ENCODE measurements around the gene PARP9. TPM values are rescaled to one million over a fixed set of nuclear protein-coding genes. Genes with fewer than 3 reads are reported as not detected.
"Not testable (repeated sequence)": the region's sequence is repeated elsewhere in the genome, so short reads cannot be mapped to it uniquely, and the experiment has no call there.

The PARP9 gene
- total RNA-seq, 1 donor from 2014 or later: 70.8 TPM

DNA sequence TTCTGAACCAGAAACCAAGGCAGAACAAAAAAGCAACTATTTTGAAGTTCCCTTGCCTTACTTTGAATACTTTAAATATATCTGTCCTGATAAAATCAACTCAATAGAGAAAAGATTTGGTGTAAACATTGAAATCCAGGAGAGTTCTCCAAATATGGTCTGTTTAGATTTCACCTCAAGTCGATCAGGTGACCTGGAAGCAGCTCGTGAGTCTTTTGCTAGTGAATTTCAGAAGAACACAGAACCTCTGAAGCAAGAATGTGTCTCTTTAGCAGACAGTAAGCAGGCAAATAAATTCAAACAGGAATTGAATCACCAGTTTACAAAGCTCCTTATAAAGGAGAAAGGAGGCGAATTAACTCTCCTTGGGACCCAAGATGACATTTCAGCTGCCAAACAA lies 4.7 kb upstream of the PARP9 start:
- Histone ChIP-seq H3K4me3 (no peak overlapping the region), H3K36me3 (peaks cover 74% of the 10 kb centered on the region), H3K9me3 (no peaks in the 10 kb centered on the region), H3K27me3 (no peaks in the 10 kb centered on the region), H3K27ac (no peak overlapping the region), H3K4me1 (peaks cover 44% of the 10 kb centered on the region)
- DNase-seq: no peak
- ATAC-seq: no peak
- intact Hi-C loops (cut with DNase I): no loop called here
- TF ChIP-seq, protein P1, sequence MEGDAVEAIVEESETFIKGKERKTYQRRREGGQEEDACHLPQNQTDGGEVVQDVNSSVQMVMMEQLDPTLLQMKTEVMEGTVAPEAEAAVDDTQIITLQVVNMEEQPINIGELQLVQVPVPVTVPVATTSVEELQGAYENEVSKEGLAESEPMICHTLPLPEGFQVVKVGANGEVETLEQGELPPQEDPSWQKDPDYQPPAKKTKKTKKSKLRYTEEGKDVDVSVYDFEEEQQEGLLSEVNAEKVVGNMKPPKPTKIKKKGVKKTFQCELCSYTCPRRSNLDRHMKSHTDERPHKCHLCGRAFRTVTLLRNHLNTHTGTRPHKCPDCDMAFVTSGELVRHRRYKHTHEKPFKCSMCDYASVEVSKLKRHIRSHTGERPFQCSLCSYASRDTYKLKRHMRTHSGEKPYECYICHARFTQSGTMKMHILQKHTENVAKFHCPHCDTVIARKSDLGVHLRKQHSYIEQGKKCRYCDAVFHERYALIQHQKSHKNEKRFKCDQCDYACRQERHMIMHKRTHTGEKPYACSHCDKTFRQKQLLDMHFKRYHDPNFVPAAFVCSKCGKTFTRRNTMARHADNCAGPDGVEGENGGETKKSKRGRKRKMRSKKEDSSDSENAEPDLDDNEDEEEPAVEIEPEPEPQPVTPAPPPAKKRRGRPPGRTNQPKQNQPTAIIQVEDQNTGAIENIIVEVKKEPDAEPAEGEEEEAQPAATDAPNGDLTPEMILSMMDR (IDR thresholded peaks at IDR 0.05): no peak

DNA sequence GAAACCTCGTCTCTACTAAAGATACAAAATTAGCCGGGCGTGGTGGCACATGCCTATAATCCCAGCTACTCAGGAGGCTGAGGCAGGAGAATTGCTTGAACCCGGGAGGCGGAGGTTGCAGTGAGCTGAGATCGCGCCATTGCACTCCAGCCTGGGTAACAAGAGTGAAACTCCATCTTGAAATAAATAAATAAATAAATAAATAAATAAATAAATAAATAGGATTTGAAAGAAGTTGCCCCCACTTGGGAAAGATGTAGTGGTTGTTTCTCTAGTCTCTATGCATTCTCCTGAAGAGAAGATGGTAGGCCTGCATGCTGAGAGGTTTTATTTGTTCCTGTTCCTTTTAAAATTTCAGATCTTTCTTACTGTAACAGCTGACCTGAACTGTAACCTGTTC lies 4.0 kb upstream of the PARP9 start:
- Histone ChIP-seq H3K36me3 (peaks cover 69% of the 10 kb centered on the region), H3K4me1 (peaks cover 45% of the 10 kb centered on the region)
- H3K9me3 ChIP-seq; H3K27me3 ChIP-seq; ATAC-seq; intact Hi-C loops (cut with DNase I); DNase-seq; H3K27ac ChIP-seq; H3K4me3 ChIP-seq: not testable (repeated sequence)

DNA sequence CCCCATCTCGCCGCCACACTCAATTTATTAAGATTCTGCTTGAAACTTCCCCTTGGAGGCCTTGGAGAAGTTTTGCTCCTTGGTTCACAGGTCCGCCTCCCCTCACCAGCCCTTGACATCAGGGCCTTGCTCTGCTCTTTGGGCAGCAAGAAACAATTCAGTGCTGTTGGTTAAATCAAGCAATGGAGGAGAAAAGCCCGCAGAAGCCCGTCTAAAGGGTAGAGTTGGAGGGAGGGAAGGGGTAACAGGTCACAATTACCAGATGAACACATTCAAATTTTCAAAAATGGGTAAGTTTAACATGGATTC lies 429 bp downstream of the PARP9 start:
- H3K27me3 ChIP-seq: no peaks in the 10 kb centered on the region
- peak overlapping the region; percentile 86 for H3K4me3 ChIP-seq
- peak overlapping the region; percentile 98 for H3K27ac ChIP-seq
- H3K36me3 ChIP-seq: peaks cover 42% of the 10 kb centered on the region
- intact Hi-C loops (cut with DNase I): loop anchor here (5.0 kb wide), 1 partner anchor 114 kb away; no protein-coding TSS in a partner anchor
- H3K4me1 ChIP-seq: peaks cover 29% of the 10 kb centered on the region
- DNase-seq (no peak), ATAC-seq (peak; percentile 5)
- TF ChIP-seq, protein P1 (IDR thresholded peaks at IDR 0.05): no peak
- H3K9me3 ChIP-seq: no peaks in the 10 kb centered on the region

DNA sequence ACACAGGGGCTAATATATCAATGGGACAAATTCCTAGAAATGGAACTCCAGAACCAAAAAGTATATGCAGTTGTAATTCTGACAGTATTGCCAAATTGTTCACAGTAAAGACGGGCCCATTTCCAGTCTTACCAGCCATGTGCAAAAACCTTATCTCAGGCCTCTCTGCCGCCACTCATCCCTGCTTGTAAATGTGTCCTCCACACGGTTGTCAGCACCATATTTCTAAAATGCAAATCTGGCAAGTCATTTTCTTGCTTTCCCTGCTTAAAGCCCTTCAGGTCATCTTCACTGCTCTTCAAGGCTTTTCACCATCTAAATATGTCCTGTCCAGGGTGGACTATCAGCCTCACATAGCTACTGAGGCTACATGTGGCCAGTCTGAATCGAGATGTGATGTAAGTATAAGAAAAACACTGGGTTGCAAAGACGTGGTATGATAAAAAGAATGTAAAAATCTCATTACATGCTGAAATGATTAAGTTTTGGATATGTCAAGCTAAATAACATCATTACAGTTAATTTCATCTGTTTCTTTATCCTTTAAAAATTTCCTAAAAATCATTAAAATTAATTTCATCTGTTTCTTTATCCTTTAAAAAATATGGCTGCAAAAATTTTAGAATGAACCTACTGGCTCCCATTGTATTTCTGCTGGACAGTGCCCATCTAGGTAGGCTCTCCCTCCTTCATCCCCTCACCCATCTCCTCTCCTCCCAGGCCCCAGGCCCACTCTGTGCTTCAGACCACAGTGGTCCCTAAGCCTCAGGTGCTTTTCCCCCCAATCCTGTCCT lies 980 bp downstream of the PARP9 start:
- ATAC-seq (no peak), DNase-seq (no peak)
- TF ChIP-seq, protein P1 (IDR thresholded peaks at IDR 0.05): no peak
- H3K27me3 ChIP-seq: no peaks in the 10 kb centered on the region
- H3K4me1 ChIP-seq: peaks cover 24% of the 10 kb centered on the region
- peaks cover 43% of the 10 kb centered on the region for H3K36me3 ChIP-seq
- intact Hi-C loops (cut with DNase I): loop anchor here (5.0 kb wide), 1 partner anchor 114 kb away; no protein-coding TSS in a partner anchor
- peak overlapping the region; percentile 98 for H3K27ac ChIP-seq
- no peaks in the 10 kb centered on the region for H3K9me3 ChIP-seq
- peak overlapping the region; percentile 86 for H3K4me3 ChIP-seq

DNA sequence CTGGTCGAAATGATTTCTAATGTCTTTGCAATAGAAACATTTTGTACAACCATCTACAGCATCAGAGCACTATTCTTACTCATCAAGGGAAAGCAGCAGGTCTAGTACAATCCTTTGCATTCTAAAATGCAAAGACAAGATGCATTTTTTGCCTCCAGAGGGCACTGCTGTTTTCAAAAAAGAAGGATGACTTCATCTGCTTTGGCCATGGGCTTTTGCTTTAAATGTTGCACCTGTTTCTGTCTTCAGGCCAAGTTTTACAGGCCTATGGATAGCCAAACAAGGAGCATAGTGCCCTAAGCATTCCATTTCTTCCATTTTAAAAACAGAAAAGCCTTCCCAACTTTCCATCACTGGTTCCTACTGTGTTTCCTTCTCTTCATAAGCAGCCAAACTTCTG lies 3.4 kb downstream of the PARP9 start:
- intact Hi-C loops (cut with DNase I): loop anchor here (5.0 kb wide), 1 partner anchor 117 kb away; no protein-coding TSS in a partner anchor
- Histone ChIP-seq H3K4me1 (peaks cover 15% of the 10 kb centered on the region), H3K36me3 (peaks cover 43% of the 10 kb centered on the region), H3K27me3 (no peaks in the 10 kb centered on the region), H3K4me3 (no peak overlapping the region), H3K9me3 (no peaks in the 10 kb centered on the region), H3K27ac (no peak overlapping the region)
- no peak for DNase-seq
- TF ChIP-seq, protein P1 (IDR thresholded peaks at IDR 0.05): peak; percentile 63
- ATAC-seq: peak; percentile 35

DNA sequence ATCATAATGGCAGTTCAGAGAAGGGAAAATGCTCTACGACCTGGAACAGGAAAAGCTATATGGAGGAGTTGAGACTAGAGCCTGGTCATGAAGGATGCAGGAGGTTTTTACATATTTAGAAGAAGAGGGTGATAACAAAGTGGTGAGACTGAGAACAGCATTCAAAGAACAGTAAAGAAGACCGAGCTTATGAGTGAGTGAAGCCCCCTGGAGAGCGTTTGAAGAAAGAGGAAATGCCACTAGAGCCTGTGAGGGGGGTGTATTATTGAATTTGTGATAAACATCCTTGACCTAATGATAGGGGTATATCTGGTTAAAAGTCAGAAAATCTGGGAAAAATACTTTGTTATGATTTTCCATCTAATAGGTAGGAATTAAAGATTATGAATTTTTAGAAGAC lies 4.2 kb downstream of the PARP9 start:
- Histone ChIP-seq H3K4me1 (peaks cover 8% of the 10 kb centered on the region), H3K9me3 (no peaks in the 10 kb centered on the region), H3K27ac (no peak overlapping the region), H3K4me3 (no peak overlapping the region), H3K36me3 (peaks cover 49% of the 10 kb centered on the region), H3K27me3 (no peaks in the 10 kb centered on the region)
- DNase-seq (no peak), ATAC-seq (no peak)
- TF ChIP-seq, protein P1 (IDR thresholded peaks at IDR 0.05): no peak
- intact Hi-C loops (cut with DNase I): loop anchor here (5.0 kb wide), 1 partner anchor 117 kb away; no protein-coding TSS in a partner anchor

Measured in upper lobe of right lung (tissue), 1 donor.